OCI-LY7 (cell line): ENCODE data around the gene RAB31.

ENCODE experiments used
- EZH2phosphoT487 ChIP-seq: fragments of 200-600 bp; sonication (generic); IDR thresholded peaks from 2 replicates; pipeline ENCODE4 v1.6.1; 2018; ENCODE audit warnings: low read depth, borderline replicate concordance, mild to moderate bottlenecking, mixed run types, antibody characterized with exemption, low read length, moderate library complexity, mixed read lengths
- TF ChIP-seq, protein P1 (sequence below): fragments of 200-600 bp; sonication (generic); conservative IDR thresholded peaks from 2 replicates; pipeline ENCODE4 v1.5.1; 2014; ENCODE audit warnings: mild to moderate bottlenecking, antibody characterized with exemption, low read length, moderate library complexity, mixed read lengths

DNA sequence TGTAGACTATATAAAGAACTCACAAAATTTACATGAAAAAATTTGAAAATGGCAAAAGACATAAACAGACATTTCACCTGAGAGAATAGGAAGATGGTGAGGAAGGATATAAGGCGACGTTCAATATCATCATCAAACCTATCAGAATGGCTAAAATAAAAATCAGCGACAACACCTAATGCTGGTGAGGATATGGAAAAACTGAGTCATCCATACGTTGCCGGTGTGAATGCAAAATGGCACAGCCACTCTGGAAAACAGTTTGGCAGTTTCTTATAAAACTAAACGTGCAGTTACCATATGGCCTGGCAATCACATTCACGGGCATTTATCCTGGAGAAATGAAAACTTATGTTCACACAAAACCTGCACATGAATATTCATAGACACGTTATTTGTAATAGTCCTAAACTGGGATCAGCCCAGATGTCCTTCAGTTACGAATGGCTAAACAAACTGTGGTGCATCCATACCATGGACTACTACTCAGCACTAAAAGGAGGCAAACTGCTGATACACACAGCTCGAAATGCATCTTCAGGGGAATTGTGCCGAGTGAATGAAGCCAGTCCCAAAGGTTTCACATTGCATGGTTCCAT is 114.6 kb downstream of the RAB31 start:
- TF ChIP-seq, protein P1, sequence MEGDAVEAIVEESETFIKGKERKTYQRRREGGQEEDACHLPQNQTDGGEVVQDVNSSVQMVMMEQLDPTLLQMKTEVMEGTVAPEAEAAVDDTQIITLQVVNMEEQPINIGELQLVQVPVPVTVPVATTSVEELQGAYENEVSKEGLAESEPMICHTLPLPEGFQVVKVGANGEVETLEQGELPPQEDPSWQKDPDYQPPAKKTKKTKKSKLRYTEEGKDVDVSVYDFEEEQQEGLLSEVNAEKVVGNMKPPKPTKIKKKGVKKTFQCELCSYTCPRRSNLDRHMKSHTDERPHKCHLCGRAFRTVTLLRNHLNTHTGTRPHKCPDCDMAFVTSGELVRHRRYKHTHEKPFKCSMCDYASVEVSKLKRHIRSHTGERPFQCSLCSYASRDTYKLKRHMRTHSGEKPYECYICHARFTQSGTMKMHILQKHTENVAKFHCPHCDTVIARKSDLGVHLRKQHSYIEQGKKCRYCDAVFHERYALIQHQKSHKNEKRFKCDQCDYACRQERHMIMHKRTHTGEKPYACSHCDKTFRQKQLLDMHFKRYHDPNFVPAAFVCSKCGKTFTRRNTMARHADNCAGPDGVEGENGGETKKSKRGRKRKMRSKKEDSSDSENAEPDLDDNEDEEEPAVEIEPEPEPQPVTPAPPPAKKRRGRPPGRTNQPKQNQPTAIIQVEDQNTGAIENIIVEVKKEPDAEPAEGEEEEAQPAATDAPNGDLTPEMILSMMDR, result no peak
- TF ChIP-seq EZH2phosphoT487, result no peak
